HepG2 (cell line): ENCODE data around the gene RAET1L. TPM values are rescaled to one million over a fixed set of nuclear protein-coding genes. Genes with fewer than 3 reads are reported as not detected.

ENCODE experiments used
- FOXC1 ChIP-seq: sonication (generic); formaldehyde crosslinking; IDR thresholded peaks from 2 replicates; pipeline ENCODE4 v1.8.0; 2022; ENCODE audit warnings: mild to moderate bottlenecking, missing genetic modification reagents, borderline replicate concordance
- FOXO4 ChIP-seq: sonication (generic); formaldehyde crosslinking; conservative IDR thresholded peaks from 2 replicates; pipeline ENCODE4 v1.8.1; 2023; ENCODE audit warnings: missing genetic modification reagents
- FUBP1 ChIP-seq: sonication (generic); formaldehyde crosslinking; IDR thresholded peaks from 2 replicates; pipeline ENCODE4 v1.5.1; 2020; ENCODE audit warnings: missing genetic modification reagents, mild to moderate bottlenecking, borderline replicate concordance
- KMT2B ChIP-seq: IDR thresholded peaks from 2 replicates; pipeline ENCODE4 v1.6.1; 2016; ENCODE audit warnings: missing genetic modification reagents, missing compliant biosample characterization
- MAZ ChIP-seq, 2 experiments: sonication (generic) in 1 of 2; formaldehyde crosslinking in 1 of 2; IDR thresholded peaks; 2 replicates each; pipeline versions ENCODE4 v1.5.0 to v1.6.1; 2012 to 2020; ENCODE audit warnings: low read depth in 2 of 2, mild to moderate bottlenecking in 2 of 2, borderline replicate concordance in 1 of 2, improper control_type of control experiment in 1 of 2, low read length in 1 of 2, missing genetic modification reagents in 1 of 2, moderate library complexity in 1 of 2
- MED1 ChIP-seq: sonication (generic); formaldehyde crosslinking; IDR thresholded peaks from 2 replicates; pipeline ENCODE4 v1.4.0; 2020; ENCODE audit warnings: missing genetic modification reagents
- NR1H2 ChIP-seq: sonication (generic); formaldehyde crosslinking; IDR thresholded peaks from 2 replicates; pipeline ENCODE4 v1.8.1; 2022; ENCODE audit warnings: low read depth, missing genetic modification reagents, borderline replicate concordance
- PCBP2 ChIP-seq: fragments of 200-400 bp; formaldehyde crosslinking; optimal IDR thresholded peaks from 2 replicates; pipeline ENCODE3; 2018; ENCODE audit warnings: low read length, low read depth; ENCODE audit not compliant: poor library complexity, severe bottlenecking
- PLRG1 ChIP-seq: fragments of 450-650 bp; conservative IDR thresholded peaks from 2 replicates; pipeline ENCODE4 v1.6.1; 2016
- TBL1XR1 ChIP-seq: fragments of 150-350 bp; IDR thresholded peaks from 2 replicates; pipeline ENCODE4 v1.6.1; 2014; ENCODE audit warnings: borderline replicate concordance, low read length; ENCODE audit not compliant: partially characterized antibody
- ZNF142 ChIP-seq: sonication (generic); formaldehyde crosslinking; IDR thresholded peaks from 2 replicates; pipeline ENCODE4 v1.4.0; 2020; ENCODE audit warnings: missing genetic modification reagents
- ZNF17 ChIP-seq: sonication (generic); formaldehyde crosslinking; IDR thresholded peaks from 2 replicates; pipeline ENCODE4 v1.5.0; 2020; ENCODE audit warnings: mild to moderate bottlenecking, missing genetic modification reagents
- ZNF207 ChIP-seq: fragments of 450-650 bp; IDR thresholded peaks from 2 replicates; pipeline ENCODE4 v1.6.1; 2016; ENCODE audit warnings: antibody characterized with exemption, borderline replicate concordance
- ZNF546 ChIP-seq: sonication (generic); formaldehyde crosslinking; conservative IDR thresholded peaks from 2 replicates; pipeline ENCODE4 v1.8.1; 2023; ENCODE audit warnings: mild to moderate bottlenecking, missing genetic modification reagents
- ZNF552 ChIP-seq: sonication (generic); formaldehyde crosslinking; IDR thresholded peaks from 2 replicates; pipeline ENCODE4 v1.9.0; 2022; ENCODE audit warnings: missing genetic modification reagents, mild to moderate bottlenecking, borderline replicate concordance
- ZNF576 ChIP-seq: sonication (generic); formaldehyde crosslinking; IDR thresholded peaks from 2 replicates; pipeline ENCODE4 v1.4.0; 2020; ENCODE audit warnings: mild to moderate bottlenecking, missing genetic modification reagents
- ZNF772 ChIP-seq: sonication (generic); formaldehyde crosslinking; IDR thresholded peaks from 2 replicates; pipeline ENCODE4 v1.5.0; 2020; ENCODE audit warnings: mild to moderate bottlenecking, missing genetic modification reagents
- ZZZ3 ChIP-seq: sonication (generic); formaldehyde crosslinking; IDR thresholded peaks from 2 replicates; pipeline ENCODE4 v1.4.0; 2020; ENCODE audit warnings: missing genetic modification reagents, mild to moderate bottlenecking, borderline replicate concordance
- polyA plus RNA-seq, 8 experiments: library from polyadenylated mRNA; depleted of rRNA in 3 of 8; stranded (reverse) in 7 of 8; unstranded in 1 of 8; fragments of >200 nt; fragmentation: Illumina TruSeq in 4 of 8; extraction: Trizol in 4 of 8; gene quantifications; 2 replicates each; pipeline versions ENCODE4 v1.2.1 to v1.2.3, GENCODE V29; 2011 to 2016; ENCODE audit warnings: low read depth in 4 of 8, missing spikeins in 1 of 8, mixed read lengths in 1 of 8; ENCODE audit not compliant: insufficient read depth in 1 of 8
- total RNA-seq, 5 experiments: library from RNA; depleted of rRNA; stranded (reverse); fragments of >200 nt; fragmentation: Illumina TruSeq; extraction: Trizol; gene quantifications; 2 replicates each; pipeline ENCODE4 v1.2.3, GENCODE V29; 2016; ENCODE audit warnings: low read depth in 1 of 5

RAET1L gene
- total and polyA plus RNA-seq, 2 of the 13 experiments (the other 11 are each of a cell fraction or from before 2014, with no cell fraction given) = not detected

GRCh38 chr6:150004783-150005717, 20.3 kb downstream of the RAET1L start (continued):
- TF ChIP-seq PCBP2 (no peak), ZNF772 (CRISPR knock-in tag) (0 out of 2 replicates have a peak, but pooled peaks have one; percentile 76), FUBP1 (no peak), ZNF576 (CRISPR knock-in tag) (no peak), ZNF207 (no peak), MAZ (IDR thresholded peaks at IDR 0.05; ENCODE audit: borderline replicate concordance, low read depth, low read length) (no peak), MAZ (CRISPR knock-in tag; IDR thresholded peaks at IDR 0.05; ENCODE audit: low read depth) (peak; percentile 59), ZZZ3 (CRISPR knock-in tag) (no peak), ZNF17 (CRISPR knock-in tag) (no peak), TBL1XR1 (no peak), FOXO4 (CRISPR knock-in tag) (no peak), ZNF546 (CRISPR knock-in tag) (peak; percentile 70; the same call in 1 of the 2 replicates), KMT2B (no peak), ZNF142 (no peak), PLRG1 (no peak), NR1H2 (no peak), ZNF552 (no peak), MED1 (CRISPR knock-in tag) (0 out of 2 replicates have a peak, but pooled peaks have one; percentile 11), FOXC1 (CRISPR knock-in tag) (peak; percentile 83; the same call in 1 of the 2 replicates)
